Measurements from ENCODE around the gene GNB2.

DNA sequence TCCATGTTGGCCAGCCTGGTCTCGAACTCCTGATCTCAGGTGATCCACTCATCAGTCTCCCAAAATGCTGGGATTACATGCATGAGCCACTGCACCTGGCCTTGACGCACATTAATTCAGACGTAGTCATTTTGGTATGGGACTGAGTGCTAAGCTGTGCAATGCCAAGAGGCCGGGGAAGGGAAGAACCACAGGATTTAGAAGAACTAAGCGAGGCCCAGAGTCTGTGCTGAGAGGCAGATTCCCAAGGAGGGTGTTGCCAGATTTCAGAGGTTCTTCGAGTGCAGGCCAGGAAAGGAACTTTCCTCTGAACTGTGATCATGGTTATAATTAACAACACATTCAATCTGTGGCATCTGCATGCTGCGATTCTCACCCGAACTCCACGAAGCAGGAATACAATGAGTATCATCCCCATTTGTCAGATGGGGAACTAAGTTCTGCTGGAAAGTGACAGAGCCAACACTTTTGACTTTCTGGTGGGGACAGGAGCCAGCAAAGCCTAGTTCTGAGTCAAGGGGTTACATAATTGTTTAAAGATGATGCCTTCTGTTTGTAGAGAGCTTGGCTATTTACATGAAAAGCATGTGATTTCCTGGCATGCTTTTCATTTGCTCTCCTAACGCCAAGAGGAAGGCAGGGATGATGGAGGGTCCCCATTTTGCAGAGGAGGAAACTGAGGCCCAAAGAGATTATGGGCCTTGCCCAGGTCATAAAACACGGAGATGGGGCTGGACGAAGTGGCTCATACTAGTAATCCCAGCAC is 53.6 kb downstream of the GNB2 start:
- no peak for TF ChIP-seq GATA2 (IDR thresholded peaks at IDR 0.05; ENCODE audit: low read depth, low read length)
- no peak for TF ChIP-seq GATA3 (IDR thresholded peaks at IDR 0.05; ENCODE audit: low read depth, low read length)

Data from SH-SY5Y (cell line).